CD4-positive, alpha-beta T cell (primary cell): ENCODE data around the gene ELP1. TPM values are rescaled to one million over a fixed set of nuclear protein-coding genes. Genes with fewer than 3 reads are reported as not detected.

Experiments
- ATAC-seq: fragments of 200-7000 bp; cut with Tn5 transposase; one replicate; pipeline ENCODE4 v1.10.0; 2022; ENCODE audit warnings: mild to moderate bottlenecking; ENCODE audit not compliant: poor library complexity
- CTCF ChIA-PET: fragments of 350-600 bp; sonication (Branson Sonifier 250); formaldehyde crosslinking; loops from one replicate; lab custom pipeline; 2021; ENCODE audit warnings: antibody characterized with exemption, inconsistent platforms; lab: Charles Lee
- POLR2A ChIA-PET: fragments of 350-600 bp; sonication (Branson Sonifier 250); formaldehyde crosslinking; loops from one replicate; lab custom pipeline; 2021; ENCODE audit warnings: antibody characterized with exemption, inconsistent platforms; lab: Charles Lee
- DNase-seq, 14 experiments: peaks; one replicate each; pipeline ENCODE4 v3.0.0-alpha.2; 2013 to 2020; ENCODE audit warnings: mixed read lengths in 2 of 14
- H3K27ac ChIP-seq, 2 donors: one replicate each; pipeline versions ENCODE4 v1.5.1 to v1.7.0; 2013; ENCODE audit warnings: low read length in 2 of 2, low read depth in 1 of 2, mild to moderate bottlenecking in 1 of 2
- H3K27me3 ChIP-seq, 2 experiments: 1 replicate in 1 of 2; 2 replicates in 1 of 2; pipeline versions ENCODE4 v1.6.1 to v1.7.0; 2013; ENCODE audit warnings: low read length in 2 of 2, control low read depth in 1 of 2, mild to moderate bottlenecking in 1 of 2, moderate library complexity in 1 of 2; ENCODE audit not compliant: insufficient read depth in 2 of 2, control insufficient read depth in 1 of 2
- H3K36me3 ChIP-seq: one replicate; pipeline ENCODE4 v1.6.1; 2013; ENCODE audit warnings: low read length, control low read depth; ENCODE audit not compliant: insufficient read depth
- H3K4me1 ChIP-seq: one replicate; pipeline ENCODE4 v1.6.1; 2013; ENCODE audit warnings: low read length, control low read depth; ENCODE audit not compliant: insufficient read depth
- H3K4me3 ChIP-seq: one replicate; pipeline ENCODE4 v1.5.1; 2013; ENCODE audit warnings: mild to moderate bottlenecking, low read length, moderate library complexity
- H3K9me3 ChIP-seq, 2 experiments: 1 replicate in 1 of 2; 2 replicates in 1 of 2; pipeline versions ENCODE4 v1.6.1 to v1.7.0; 2013; ENCODE audit warnings: low read length in 2 of 2, mild to moderate bottlenecking in 2 of 2, control low read depth in 1 of 2, moderate library complexity in 1 of 2; ENCODE audit not compliant: control insufficient read depth in 1 of 2, insufficient read depth in 1 of 2
- H3K27ac Mint-ChIP-seq: one replicate; pipeline ENCODE4 v1.8.0; 2020; ENCODE audit warnings: mixed read lengths
- H3K27me3 Mint-ChIP-seq: one replicate; pipeline ENCODE4 v1.8.0; 2021; ENCODE audit warnings: mixed read lengths
- H3K36me3 Mint-ChIP-seq: one replicate; pipeline ENCODE4 v1.8.0; 2021; ENCODE audit warnings: low read depth, mixed read lengths
- H3K4me1 Mint-ChIP-seq: one replicate; pipeline ENCODE4 v1.8.0; 2021; ENCODE audit warnings: low read depth, mixed read lengths
- H3K4me3 Mint-ChIP-seq: one replicate; pipeline ENCODE4 v1.8.0; 2020; ENCODE audit warnings: mild to moderate bottlenecking, mixed read lengths
- H3K9me3 Mint-ChIP-seq: one replicate; pipeline ENCODE4 v1.8.0; 2020; ENCODE audit warnings: mixed read lengths
- intact Hi-C, 2 experiments: fragments of 100-400 bp; cut with DNase I in 1 of 2; cut with micrococcal nuclease in 1 of 2; formaldehyde crosslinking; loops; one replicate each; pipeline versions ENCODE4 v1.15.1 to v1.9.0; 2023 to 2025; cut with DNase I, micrococcal nuclease
- total RNA-seq, 174 experiments: library from RNA in 2 of 174; stranded (reverse) in 2 of 174; gene quantifications; one replicate each; pipeline ENCODE4 v1.2.3 and lab custom pipeline; 2021 to 2026
- TF ChIP-seq, protein P1 (sequence below): fragments of 200-600 bp; IDR thresholded peaks from one replicate; pipeline ENCODE4 v1.8.0; 2022; ENCODE audit warnings: antibody characterized with exemption, mild to moderate bottlenecking

Gene ELP1
- total RNA-seq, 2 experiments from 2014 or later = 19.2 to 20.8 TPM

DNA sequence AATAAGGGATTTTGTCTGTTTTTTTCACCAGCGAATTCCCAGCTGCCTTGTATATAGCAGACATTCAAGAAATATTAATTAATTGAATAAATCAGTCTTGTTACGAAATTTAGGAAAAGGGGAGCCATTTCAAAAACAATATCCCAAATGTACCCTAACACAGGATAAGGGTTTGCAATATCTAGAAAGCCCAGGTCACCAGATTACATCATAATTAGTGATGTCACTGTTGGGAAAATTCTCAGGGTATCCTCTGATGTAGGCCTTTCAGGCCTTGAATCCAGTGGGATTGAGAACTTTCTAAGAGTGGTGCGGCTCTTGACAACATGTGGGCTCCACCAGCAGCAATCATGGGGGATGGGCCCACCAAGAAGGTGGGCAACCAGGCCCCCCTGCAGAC, 71.9 kb downstream of the ELP1 start, which contains the start of gene ACTL7A:
Gene ACTL7A, plus strand, starts transcription at position 270 of the 400 bp plus-strand sequence. Its CDS starts 57 bp downstream, at position 327.
- DNase-seq (no peak), ATAC-seq (no peak)
- no peak within 1 kb of the TSS for H3K27ac Mint-ChIP-seq
- H3K4me1 Mint-ChIP-seq = no peaks in the 10 kb centered on the region
- no peaks in the 10 kb centered on the region for H3K9me3 Mint-ChIP-seq
- Histone ChIP-seq H3K9me3 (no peaks in the 10 kb centered on the region), H3K4me1 (no peaks in the 10 kb centered on the region), H3K27ac (no peak within 1 kb of the TSS), H3K4me3 (no peak within 1 kb of the TSS), H3K27me3 (no peaks in the 10 kb centered on the region), H3K36me3 (no peaks in the 10 kb centered on the region)
- TF ChIP-seq, protein P1, sequence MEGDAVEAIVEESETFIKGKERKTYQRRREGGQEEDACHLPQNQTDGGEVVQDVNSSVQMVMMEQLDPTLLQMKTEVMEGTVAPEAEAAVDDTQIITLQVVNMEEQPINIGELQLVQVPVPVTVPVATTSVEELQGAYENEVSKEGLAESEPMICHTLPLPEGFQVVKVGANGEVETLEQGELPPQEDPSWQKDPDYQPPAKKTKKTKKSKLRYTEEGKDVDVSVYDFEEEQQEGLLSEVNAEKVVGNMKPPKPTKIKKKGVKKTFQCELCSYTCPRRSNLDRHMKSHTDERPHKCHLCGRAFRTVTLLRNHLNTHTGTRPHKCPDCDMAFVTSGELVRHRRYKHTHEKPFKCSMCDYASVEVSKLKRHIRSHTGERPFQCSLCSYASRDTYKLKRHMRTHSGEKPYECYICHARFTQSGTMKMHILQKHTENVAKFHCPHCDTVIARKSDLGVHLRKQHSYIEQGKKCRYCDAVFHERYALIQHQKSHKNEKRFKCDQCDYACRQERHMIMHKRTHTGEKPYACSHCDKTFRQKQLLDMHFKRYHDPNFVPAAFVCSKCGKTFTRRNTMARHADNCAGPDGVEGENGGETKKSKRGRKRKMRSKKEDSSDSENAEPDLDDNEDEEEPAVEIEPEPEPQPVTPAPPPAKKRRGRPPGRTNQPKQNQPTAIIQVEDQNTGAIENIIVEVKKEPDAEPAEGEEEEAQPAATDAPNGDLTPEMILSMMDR = no peak
- H3K4me3 Mint-ChIP-seq = no peak within 1 kb of the TSS
- intact Hi-C loops = no loop called here
- ChIA-PET POLR2A (no interaction called here), CTCF (no interaction called here)
- peaks cover 3% of the 10 kb centered on the region for H3K27me3 Mint-ChIP-seq
- H3K36me3 Mint-ChIP-seq = peaks cover under 1% of the 10 kb centered on the region

DNA sequence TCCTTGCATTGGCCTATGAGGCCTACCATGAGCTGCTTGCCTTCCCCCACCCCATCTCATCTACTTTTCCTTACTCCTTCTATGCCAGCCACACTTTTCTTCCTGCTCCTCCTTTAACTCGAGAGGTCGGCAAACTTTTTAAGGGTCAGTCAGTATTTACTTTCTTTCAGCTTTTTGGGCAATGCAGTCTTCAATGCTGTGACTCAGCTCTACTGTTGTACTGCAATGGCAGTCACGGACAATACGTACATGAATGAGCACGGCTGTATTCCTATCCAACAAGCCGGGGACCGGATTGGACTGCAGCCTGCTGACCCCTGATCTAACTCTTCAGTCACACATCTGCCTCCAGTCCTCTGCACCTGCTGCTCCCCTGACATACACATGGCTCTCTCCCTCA, 72.5 kb downstream of the ELP1 start:
- POLR2A ChIA-PET = no interaction called here

GRCh38 chr9:108860764-108861163, 73.2 kb downstream of the ELP1 start:
- H3K27ac Mint-ChIP-seq = no peak overlapping the region
- no peaks in the 10 kb centered on the region for H3K4me1 ChIP-seq
- peaks cover 0 to under 1% of the 10 kb centered on the region in 2 experiments for H3K9me3 ChIP-seq
- ChIA-PET POLR2A (no interaction called here), CTCF (no interaction called here)
- ATAC-seq = no peak
- no peak overlapping the region for H3K27ac ChIP-seq
- H3K4me3 ChIP-seq = no peak overlapping the region
- H3K36me3 ChIP-seq = no peaks in the 10 kb centered on the region
- intact Hi-C loops = no loop called here
- TF ChIP-seq, protein P1 = no peak
- no peaks in the 10 kb centered on the region for H3K27me3 ChIP-seq
- peaks cover 3% of the 10 kb centered on the region for H3K27me3 Mint-ChIP-seq
- H3K9me3 Mint-ChIP-seq = no peaks in the 10 kb centered on the region
- H3K36me3 Mint-ChIP-seq = no peaks in the 10 kb centered on the region
- no peak for DNase-seq
- H3K4me1 Mint-ChIP-seq = no peaks in the 10 kb centered on the region
- H3K4me3 Mint-ChIP-seq = no peak overlapping the region

More for the DNA sequence above, 72.5 kb downstream of the ELP1 start:
- no peaks in the 10 kb centered on the region for H3K4me1 ChIP-seq
- H3K27ac ChIP-seq = no peak overlapping the region
- H3K4me3 ChIP-seq = no peak overlapping the region
- H3K36me3 ChIP-seq = no peaks in the 10 kb centered on the region
- no peak for DNase-seq
- Mint-ChIP-seq H3K4me3 (no peak overlapping the region), H3K27me3 (peaks cover 3% of the 10 kb centered on the region), H3K4me1 (no peaks in the 10 kb centered on the region), H3K9me3 (no peaks in the 10 kb centered on the region), H3K27ac (no peak overlapping the region), H3K36me3 (no peaks in the 10 kb centered on the region)
- ATAC-seq = no peak
- CTCF ChIA-PET = no interaction called here
- TF ChIP-seq, protein P1 = no peak
- no peaks in the 10 kb centered on the region for H3K9me3 ChIP-seq
- intact Hi-C loops = no loop called here
- no peaks in the 10 kb centered on the region for H3K27me3 ChIP-seq
